GM12891 (cell line): ENCODE data around the gene CD99.
A peak's percentile ranks its signal among the peaks of the same experiment; 100 is the strongest.

ENCODE experiments used
- DNase-seq: peaks from one replicate; pipeline ENCODE4 v3.0.0; 2011; ENCODE audit warnings: low spot score; ENCODE audit not compliant: insufficient read length
- FAIRE-seq: peaks from 2 replicates; lab custom pipeline; 2011; peaks lifted over from hg19 to GRCh38; lab: Jason Lieb, UNC
- PAX5 ChIP-seq: IDR thresholded peaks from 2 replicates; pipeline ENCODE4 v1.6.1; 2011; ENCODE audit warnings: low read length, moderate library complexity, mild to moderate bottlenecking; ENCODE audit not compliant: insufficient read depth, severe bottlenecking
- POLR2A ChIP-seq: IDR thresholded peaks from 2 replicates; pipeline ENCODE4 v1.6.1; 2011; ENCODE audit warnings: low read depth, low read length, control low read depth
- POLR2AphosphoS5 ChIP-seq: IDR thresholded peaks from 2 replicates; pipeline ENCODE4 v1.6.1; 2011; ENCODE audit warnings: low read depth, low read length, control low read depth
- POU2F2 ChIP-seq: IDR thresholded peaks from 2 replicates; pipeline ENCODE4 v1.6.1; 2011; ENCODE audit warnings: low read depth, mild to moderate bottlenecking, control low read depth, low read length, moderate library complexity
- SPI1 ChIP-seq: IDR thresholded peaks from 2 replicates; pipeline ENCODE4 v1.6.1; 2011; ENCODE audit warnings: low read depth, low read length, control low read depth
- TAF1 ChIP-seq: IDR thresholded peaks from 2 replicates; pipeline ENCODE4 v1.6.1; 2011; ENCODE audit warnings: low read depth, low read length, control low read depth

The CD99 gene

GRCh38 chrX:2708592-2709188 lies 17.6 kb downstream of the CD99 start:
- TF ChIP-seq POLR2A: no peak
- TF ChIP-seq SPI1: 0 out of 2 replicates have a peak, but pooled peaks have one; percentile 19
- TF ChIP-seq TAF1: no peak
- no peak for TF ChIP-seq PAX5
- no peak for TF ChIP-seq POLR2AphosphoS5
- TF ChIP-seq POU2F2: no peak
- FAIRE-seq: no peak
- no peak for DNase-seq

- FAIRE-seq (no peak), DNase-seq (no peak)
- TF ChIP-seq PAX5: no peak
- no peak; the same call in 1 of the 2 replicates for TF ChIP-seq POU2F2
- no peak for TF ChIP-seq SPI1
- no peak for TF ChIP-seq POLR2A
- TF ChIP-seq TAF1: no peak
- no peak for TF ChIP-seq POLR2AphosphoS5
Observed at GRCh38 chrX:2709556-2709955, 18.5 kb downstream of the CD99 start.

- DNase-seq (no peak), FAIRE-seq (no peak)
- no peak for TF ChIP-seq POLR2AphosphoS5
- TF ChIP-seq POU2F2: no peak
- TF ChIP-seq SPI1: no peak
- no peak for TF ChIP-seq PAX5
- TF ChIP-seq POLR2A: no peak
- TF ChIP-seq TAF1: no peak
Observed at GRCh38 chrX:2710041-2710840, 19.1 kb downstream of the CD99 start.

DNA sequence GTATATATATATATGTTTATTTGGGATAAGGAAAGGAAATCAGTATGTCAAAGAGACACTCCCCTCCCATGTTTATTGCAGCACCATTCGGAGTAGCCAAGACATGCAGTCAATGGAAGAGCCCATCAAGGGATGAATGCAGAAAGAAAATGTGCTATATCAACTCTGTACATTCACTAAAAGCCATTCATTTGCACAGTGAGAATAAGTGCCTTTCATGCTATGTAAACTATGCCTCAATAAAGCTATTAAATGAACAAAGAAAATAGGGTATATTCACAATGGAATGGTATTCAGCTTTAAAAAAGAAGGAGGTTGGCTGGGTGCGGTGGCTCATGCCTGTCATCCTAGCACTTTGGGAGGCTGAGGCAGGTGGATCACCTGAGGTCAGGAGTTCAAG lies 20.3 kb downstream of the CD99 start:
- DNase-seq: no peak

DNA sequence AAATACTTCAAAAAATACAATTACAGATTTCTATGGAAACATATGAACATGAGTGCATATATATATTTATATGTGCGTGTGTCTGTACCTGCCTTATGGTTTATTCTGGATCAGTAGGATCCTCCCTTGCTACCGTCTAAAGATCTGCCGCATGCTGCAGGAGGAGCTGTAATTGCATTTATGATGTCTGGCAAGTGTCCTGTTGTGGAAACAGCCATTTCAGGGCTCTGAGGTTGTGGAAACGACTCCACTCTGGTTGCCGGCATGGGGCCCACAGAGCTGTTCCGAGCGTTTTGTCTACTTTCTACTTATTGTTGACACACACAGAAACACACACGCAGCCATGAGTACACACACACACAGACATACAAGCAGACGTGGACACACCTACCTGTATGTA lies 21.3 kb downstream of the CD99 start:
- FAIRE-seq: no peak

More for the DNA sequence above, 20.3 kb downstream of the CD99 start:
- no peak for FAIRE-seq
- TF ChIP-seq PAX5: no peak
- TF ChIP-seq POLR2A: no peak
- no peak for TF ChIP-seq TAF1
- no peak for TF ChIP-seq POLR2AphosphoS5
- no peak for TF ChIP-seq SPI1
- no peak for TF ChIP-seq POU2F2

DNA sequence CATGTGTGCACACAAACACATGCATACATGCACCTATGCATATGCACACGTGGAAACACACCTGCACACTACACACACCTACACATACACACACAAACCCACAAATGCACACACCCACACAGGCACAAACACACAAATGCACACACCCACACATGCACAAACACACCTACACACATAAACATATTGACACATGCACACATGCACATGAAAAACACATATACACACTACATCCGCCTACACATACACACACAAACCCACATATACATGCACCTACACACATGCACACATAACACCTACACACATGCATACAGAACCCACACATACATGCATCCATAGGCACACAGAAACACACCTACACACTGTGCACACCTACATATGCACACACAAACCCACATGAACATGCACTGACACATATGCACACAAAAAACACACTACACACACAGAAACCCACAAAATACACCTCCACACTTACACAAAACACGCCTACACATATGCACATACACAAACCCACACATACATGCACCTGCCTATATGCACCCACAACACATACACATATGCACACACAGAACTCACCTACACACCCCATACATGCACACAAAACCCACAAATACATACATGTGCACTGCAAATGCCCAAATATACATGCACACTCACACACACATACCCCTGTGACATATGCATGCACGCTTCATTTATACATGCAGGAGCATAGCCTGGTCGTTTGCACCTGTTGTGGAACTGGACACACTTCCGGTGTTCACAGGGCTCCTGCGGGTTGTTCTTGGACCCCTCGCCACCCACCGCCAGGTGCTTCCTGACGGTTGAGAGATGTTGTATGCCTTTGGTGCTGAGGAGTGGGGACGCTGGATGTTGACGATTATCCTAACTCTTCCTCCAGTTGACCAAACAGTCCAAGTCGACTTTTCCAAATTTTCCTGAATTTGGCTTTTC lies 22.1 kb downstream of the CD99 start:
- peak; percentile 42; the same call in 1 of the 2 replicates for TF ChIP-seq POU2F2
- no peak for TF ChIP-seq PAX5
- peak; percentile 54; the same call in 1 of the 2 replicates for TF ChIP-seq POLR2AphosphoS5
- FAIRE-seq: peak; percentile 31
- no peak for DNase-seq

More for the DNA sequence above, 21.3 kb downstream of the CD99 start:
- no peak for TF ChIP-seq TAF1
- no peak for TF ChIP-seq PAX5
- no peak for TF ChIP-seq SPI1
- TF ChIP-seq POLR2A: no peak
- no peak for TF ChIP-seq POU2F2
- no peak for TF ChIP-seq POLR2AphosphoS5
- DNase-seq: no peak

DNA sequence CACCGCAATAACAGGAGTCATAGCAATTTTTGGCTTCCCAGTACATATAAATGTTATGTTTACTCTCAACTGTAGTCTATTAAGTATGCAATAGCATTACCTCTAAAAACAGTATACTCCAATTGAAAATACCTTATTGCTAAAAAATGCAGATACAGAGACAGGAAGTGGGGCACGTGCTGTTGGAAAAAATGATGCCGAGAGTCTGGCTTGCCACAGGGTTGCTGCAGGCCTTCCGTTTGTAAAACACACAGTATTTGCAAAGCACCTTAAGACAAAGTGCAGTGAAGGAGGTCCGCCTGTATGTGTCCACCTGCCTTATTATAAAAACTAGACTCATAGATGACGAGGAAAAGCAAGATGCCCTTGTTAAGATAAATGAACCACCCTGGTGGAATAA lies 23.5 kb downstream of the CD99 start:
- FAIRE-seq (no peak), DNase-seq (no peak)
- TF ChIP-seq POLR2A (no peak), TAF1 (no peak), POLR2AphosphoS5 (no peak), POU2F2 (no peak), PAX5 (no peak), SPI1 (no peak)

GRCh38 chrX:2715066-2715600 lies 24.0 kb downstream of the CD99 start:
- FAIRE-seq (no peak), DNase-seq (no peak)
- TF ChIP-seq POLR2A (no peak), TAF1 (no peak), POU2F2 (no peak), PAX5 (no peak), POLR2AphosphoS5 (no peak), SPI1 (no peak)

- FAIRE-seq (no peak), DNase-seq (no peak)
- no peak for TF ChIP-seq TAF1
- TF ChIP-seq POLR2AphosphoS5: no peak
- TF ChIP-seq POLR2A: no peak
- TF ChIP-seq POU2F2: no peak
- TF ChIP-seq PAX5: no peak
- no peak for TF ChIP-seq SPI1
Observed at GRCh38 chrX:2717312-2717711, 26.2 kb downstream of the CD99 start.
